H54 (cell line): ENCODE results near the gene CSMD2.

ENCODE experiments used
- DNase-seq: peaks from one replicate; pipeline ENCODE4 v3.0.0; 2011; ENCODE audit warnings: low spot score, mixed read lengths; ENCODE audit not compliant: insufficient read length
- FAIRE-seq: peaks from 3 replicates; lab custom pipeline; 2011; peaks lifted over from hg19 to GRCh38; lab: Jason Lieb, UNC
- POLR2A ChIP-seq: IDR thresholded peaks from 2 replicates; pipeline ENCODE4 v1.6.1; 2011; ENCODE audit warnings: low read depth, mild to moderate bottlenecking, low read length

The CSMD2 gene

DNA sequence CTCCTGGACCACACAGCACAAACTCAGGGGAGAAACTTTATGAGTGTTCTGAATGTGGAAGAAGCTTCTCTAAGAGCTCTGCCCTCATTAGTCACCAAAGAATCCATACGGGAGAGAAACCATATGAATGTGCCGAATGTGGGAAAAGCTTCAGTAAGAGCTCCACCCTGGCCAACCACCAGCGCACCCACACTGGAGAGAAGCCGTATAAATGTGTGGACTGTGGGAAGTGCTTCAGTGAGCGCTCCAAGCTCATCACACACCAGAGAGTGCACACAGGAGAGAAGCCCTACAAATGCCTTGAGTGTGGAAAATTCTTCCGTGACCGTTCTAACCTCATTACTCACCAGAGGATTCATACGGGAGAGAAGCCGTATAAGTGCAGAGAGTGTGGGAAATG, 670.1 kb downstream of the CSMD2 start:
- DNase-seq (no peak), FAIRE-seq (no peak)
- no peak for TF ChIP-seq POLR2A

DNA sequence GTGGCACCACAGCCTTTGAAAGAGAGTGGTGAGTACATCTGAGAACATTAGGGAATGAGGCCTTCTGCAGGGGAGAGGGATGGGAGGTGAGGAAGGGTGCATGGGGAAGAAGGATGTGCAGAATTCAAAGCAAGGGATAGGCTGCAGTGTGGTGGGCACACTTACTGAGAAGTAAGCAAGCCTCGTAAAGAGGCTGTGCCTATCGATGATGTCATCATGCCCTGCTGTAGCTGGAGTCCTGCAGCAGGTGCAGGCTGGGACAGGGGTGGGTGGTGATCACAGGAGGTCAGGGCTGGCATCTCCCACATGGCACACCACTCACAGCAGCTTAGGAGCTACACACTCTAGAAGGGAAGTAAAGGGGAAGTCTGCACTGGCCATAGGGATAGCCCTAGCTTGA, 676.4 kb downstream of the CSMD2 start:
- TF ChIP-seq POLR2A: no peak
- no peak for DNase-seq
- no peak for FAIRE-seq

DNA sequence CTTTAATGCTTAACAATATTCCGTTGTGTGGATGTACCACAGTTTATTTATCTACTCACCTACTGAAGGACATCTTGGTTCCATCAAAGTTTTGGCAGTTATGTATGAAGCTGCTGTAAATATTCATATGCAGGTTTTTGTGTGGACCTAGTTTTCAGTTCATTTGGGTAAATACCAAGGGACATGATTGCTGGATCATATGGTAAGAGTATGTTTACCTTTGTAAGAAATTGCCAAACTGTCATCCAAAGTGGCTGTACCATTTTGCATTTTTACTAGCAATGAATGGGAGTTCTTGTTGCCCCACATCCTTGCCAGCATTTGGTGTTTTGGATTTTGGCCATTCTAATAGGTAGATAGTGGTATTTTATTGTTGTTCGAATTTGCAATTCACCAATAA, 682.6 kb downstream of the CSMD2 start:
- DNase-seq: no peak
- peak; percentile 50 for FAIRE-seq
- no peak for TF ChIP-seq POLR2A

DNA sequence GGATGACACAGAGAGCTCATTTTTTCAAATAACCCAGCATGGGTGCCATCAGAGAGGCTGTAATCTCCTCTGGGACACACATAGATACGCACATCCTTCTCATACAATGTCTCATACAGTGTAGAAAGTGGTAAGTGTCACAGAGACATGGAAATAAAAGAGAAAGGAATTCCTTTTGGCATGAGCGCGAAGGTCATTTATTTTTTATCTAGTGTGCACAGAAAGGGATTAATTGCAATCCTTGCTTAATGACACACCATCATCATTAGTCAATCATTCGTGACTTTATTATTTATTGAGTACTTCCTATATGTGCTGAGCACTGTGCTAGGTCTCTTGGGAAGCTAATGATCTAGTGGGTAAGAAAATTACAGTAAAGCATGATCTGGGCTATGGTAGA, 687.6 kb downstream of the CSMD2 start:
- DNase-seq: no peak
- no peak for FAIRE-seq
- no peak for TF ChIP-seq POLR2A

DNA sequence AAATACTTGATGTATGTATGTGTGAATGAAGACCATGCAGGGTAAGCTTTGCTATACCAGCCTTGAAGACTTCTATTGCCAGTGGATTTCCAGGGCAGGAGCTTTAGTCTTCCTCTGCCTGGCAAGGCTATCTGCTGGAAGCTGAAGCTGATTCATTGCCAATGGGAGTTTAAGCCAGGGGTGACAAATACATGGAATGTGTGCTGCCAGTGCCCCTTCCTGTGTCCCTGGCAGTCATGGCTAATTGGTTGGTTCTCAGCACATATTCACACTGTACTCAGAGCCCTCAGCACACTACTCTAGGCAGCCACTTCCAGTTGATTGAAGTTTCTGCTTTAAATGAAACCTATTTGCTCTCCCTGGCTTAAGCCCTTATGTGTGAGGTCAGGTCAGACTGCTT, 691.1 kb downstream of the CSMD2 start:
- FAIRE-seq (no peak), DNase-seq (no peak)
- no peak for TF ChIP-seq POLR2A

DNA sequence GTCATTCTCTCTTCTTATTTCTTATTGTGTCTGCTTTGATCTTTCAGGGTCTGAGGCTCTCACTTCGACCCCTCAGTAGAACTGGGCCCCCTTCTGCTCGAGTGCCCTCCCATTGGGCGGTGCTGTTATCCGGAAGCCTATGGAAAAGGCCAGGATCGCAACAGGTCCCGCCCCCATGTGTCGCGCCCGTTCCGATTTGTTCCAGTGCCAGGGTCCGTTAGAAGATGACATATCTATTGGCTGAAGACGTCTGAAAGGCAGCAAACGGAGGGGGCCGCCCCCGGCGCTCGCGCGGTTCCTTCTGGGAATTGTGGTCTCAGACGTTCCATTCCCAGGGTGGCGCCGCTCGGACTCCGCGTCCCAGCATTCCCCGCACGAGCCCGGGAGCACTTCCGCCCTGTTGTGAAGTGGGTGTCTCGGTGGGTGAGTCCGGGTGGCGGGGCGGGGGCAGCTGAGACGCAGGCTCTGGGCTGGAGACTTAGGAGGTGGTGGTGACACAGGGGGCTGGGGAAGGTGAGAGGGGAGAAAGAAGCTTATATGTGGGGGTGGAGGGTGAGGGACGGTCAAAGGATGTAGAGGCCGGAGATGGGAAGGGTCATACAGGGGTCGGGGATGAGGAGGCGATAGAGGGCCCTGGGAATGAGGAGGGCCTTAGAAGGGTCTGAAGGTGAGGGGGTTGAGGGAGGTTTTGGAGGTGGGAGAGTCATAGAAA, 692.6 kb downstream of the CSMD2 start, which contains the start of gene ZSCAN20:
ZSCAN20 (plus strand) TSS at position 377 of the 712 bp plus-strand sequence. CDS start 6,644 bp downstream, outside the sequence.
- peak; percentile 55 for TF ChIP-seq POLR2A
- FAIRE-seq: peak; percentile 86
- peak; percentile 88 for DNase-seq

DNA sequence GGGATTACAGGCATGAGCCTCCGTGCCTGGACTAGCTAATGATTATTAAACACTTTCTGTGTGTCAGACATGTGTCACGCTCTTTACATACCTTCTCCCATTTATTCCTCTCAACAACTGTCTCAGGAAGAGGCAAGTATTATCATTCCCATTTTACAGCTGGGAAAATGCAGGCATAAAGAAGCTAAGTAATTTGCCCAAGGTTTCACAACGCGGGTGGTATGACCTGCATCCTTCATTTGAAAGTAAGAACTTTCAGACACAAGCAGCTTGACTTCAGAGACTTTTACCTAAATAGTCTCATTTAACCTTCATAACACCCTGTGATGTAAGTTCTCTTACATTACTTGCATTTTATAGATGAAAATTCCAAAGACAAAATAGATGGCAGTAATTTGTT, 693.6 kb downstream of the CSMD2 start:
- no peak for TF ChIP-seq POLR2A
- no peak for DNase-seq
- FAIRE-seq: no peak

DNA sequence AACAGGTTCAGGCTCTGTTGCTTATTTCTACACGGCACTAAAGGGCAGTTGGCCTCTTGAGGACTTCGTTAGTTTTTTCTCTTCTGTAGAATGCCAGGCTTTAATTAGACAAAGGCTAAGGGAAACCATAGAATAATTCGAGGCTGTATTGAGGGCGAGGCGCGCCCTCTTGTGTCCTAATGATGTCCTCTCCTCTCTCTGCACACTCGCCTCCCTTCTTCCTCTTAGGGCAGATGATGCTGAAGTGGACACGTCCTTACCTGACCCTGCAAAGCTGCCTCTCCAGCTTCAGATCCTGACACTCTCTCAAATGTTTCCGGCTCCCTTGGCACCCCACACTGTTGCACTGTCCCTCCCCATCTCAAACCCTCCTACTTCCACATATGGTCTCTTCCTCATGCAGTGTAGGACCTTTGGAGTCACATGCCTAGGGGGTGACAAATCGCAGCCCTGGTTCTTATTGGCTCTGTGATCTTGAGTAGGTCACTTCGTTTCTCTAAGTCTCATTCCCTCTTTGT, 694.5 kb downstream of the CSMD2 start:
- TF ChIP-seq POLR2A: no peak
- no peak for FAIRE-seq

DNA sequence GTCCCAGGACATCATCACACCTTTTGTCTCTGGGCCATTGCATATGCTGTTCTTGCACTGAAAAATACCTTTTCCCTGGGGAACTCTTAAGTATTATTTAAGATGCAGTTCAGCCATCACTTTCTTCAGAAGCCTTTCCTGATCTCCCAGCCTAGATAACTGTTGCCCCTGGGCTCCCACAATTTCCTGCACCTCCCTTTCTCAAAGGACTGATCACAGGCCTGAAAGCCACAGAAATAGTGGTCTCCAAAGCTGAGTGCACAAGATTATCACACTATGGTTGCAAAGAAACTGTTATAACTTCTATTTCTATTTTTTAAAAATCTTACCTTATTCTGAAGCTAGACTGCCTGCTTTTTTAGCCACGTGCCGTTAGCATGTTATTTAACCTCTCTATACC, 695.3 kb downstream of the CSMD2 start:
- TF ChIP-seq POLR2A: no peak
- FAIRE-seq (no peak), DNase-seq (no peak)

More for the DNA sequence above, 694.5 kb downstream of the CSMD2 start:
- DNase-seq: peak; percentile 61

DNA sequence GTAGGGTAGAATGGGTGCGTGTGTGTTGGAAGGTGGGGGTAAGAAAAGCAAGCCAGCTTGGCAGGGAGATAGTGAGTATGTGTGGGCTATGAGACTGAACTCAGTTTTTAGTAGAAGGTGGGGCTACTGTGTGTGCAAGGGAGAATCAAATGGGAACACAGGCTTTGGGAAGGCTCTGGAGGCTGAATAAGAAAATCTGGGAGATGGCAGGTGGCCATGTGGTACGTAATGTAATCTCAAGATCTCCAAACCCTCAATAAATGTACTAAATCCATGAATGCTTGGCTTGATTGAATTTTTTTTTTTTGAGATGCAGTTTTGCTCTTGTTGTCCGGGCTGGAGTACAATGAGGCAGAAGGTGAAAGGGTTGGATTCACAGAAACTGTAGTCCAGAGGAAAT, 696.1 kb downstream of the CSMD2 start:
- no peak for DNase-seq
- TF ChIP-seq POLR2A: no peak
- no peak for FAIRE-seq

DNA sequence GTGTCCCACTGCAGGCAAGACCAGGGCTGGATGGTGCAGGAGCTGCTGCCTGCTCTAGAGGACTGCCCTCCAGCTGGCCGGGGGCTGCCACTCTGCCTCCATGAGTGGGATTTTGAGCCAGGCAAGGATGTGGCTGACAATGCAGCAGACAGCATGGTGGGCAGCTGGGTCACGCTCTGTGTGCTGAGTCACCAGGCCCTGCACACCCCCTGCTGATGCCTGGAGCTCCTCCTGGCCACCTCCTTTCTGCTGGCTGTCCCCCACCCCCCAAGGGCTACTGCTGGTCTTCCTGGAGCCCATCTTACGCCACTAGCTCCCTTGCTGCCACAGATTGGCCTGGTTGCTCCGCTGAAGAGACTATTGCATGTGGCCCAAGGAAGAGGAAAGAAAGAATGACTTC, 696.5 kb downstream of the CSMD2 start:
- no peak for TF ChIP-seq POLR2A
- DNase-seq (no peak), FAIRE-seq (no peak)

DNA sequence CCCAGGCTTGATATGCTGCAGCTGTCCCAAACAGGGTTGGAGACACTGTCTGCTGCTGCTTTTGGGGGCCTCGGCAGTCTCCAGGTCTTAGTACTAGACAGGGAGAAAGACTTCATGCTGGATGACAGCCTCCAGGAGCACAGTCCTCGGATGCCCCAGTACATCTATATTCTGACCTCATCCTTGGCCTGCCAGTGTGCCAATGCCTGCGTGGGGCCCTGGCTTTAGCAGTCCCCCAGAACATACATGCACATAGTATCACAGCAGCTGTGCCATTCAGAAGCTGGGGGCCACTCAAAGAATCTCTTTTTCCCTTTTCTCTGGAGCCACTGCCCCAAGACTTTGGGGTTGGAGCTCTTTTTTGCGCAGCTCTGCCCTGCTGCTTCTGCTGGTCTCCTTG, 697.0 kb downstream of the CSMD2 start:
- TF ChIP-seq POLR2A: no peak
- DNase-seq (no peak), FAIRE-seq (no peak)

DNA sequence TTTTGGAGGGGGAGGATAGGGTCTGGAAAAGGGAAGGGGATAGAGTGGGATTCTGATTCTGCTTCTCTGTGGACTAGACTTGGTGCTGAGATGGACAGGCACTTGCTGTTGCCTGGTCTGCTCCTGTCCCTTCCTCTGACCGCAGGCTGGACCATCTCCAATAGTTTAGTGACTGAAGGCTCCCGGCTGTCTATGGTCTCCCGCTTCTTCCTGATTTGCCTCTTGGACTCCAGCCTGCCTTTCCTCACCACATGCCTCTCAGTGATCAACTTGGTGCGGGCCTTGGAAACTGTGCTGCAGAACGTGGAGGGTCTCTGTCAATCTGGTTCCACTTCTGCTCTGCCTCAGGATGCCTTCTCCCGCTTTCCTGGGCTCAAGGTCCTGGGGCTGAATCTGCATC, 698.9 kb downstream of the CSMD2 start:
- FAIRE-seq: no peak
- TF ChIP-seq POLR2A: no peak

DNA sequence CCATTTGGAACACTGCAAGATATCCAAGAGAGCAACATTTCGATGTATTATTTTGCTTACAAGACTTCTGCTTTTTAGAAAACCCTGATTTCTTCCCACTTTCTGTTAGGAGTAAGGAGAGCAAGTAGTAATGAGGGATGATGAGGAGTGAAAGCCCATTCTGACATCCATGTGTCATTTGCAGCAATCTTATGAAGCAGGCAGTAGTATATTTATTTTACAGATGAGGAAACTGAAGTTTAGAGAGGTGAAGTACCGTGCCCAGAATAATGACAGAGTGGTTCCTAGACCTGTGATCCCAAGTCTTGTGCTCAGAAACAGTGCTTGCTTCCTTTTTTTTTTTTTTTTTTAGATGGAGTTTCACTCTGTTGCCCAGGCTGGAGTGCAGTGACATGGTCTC, 699.7 kb downstream of the CSMD2 start:
- no peak for DNase-seq
- FAIRE-seq: no peak
- no peak for TF ChIP-seq POLR2A

More for the DNA sequence above, 698.9 kb downstream of the CSMD2 start:
- no peak for DNase-seq

DNA sequence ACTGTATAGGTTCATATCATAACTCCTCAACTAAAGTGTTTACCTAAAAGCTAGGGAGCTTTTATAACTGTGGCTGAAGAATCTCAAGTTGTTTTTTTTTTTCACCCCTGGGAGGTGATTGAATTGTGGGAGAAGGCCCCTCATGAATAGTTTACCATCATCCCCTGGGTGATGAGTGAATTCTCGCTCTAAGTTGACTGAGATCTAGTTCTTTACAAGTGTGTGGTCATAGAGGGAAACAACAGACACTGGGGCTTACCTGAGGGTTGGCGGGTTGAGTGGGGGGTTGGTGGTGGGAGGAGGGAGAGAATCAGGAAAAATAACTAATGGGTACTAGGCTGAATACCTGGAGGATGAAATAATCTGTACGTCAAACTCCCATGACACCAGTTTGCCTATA, 700.5 kb downstream of the CSMD2 start:
- FAIRE-seq: no peak
- DNase-seq: no peak
- TF ChIP-seq POLR2A: no peak
